Smooth muscle cell (in vitro differentiated cells): ENCODE data around the gene CIDEB. TPM values are rescaled to one million over a fixed set of nuclear protein-coding genes. Genes with fewer than 3 reads are reported as not detected.

ENCODE experiments used
- DNase-seq: peaks from one replicate; lab custom pipeline; 2025; ENCODE audit not compliant: unreplicated experiment; lab: John Stamatoyannopoulos, UW
- H2AFZ ChIP-seq: fragments of 200-600 bp; sonication (generic); 2 replicates; pipeline ENCODE4 v1.6.0; 2016; ENCODE audit warnings: antibody characterized with exemption, low read depth, mild to moderate bottlenecking
- H3F3A ChIP-seq: fragments of 200-600 bp; sonication (generic); 2 replicates; pipeline ENCODE4 v1.6.0; 2017; ENCODE audit warnings: antibody characterized with exemption, low read depth
- H3K27ac ChIP-seq: fragments of 200-600 bp; sonication (generic); 2 replicates; pipeline ENCODE4 v1.5.1; 2016; ENCODE audit warnings: low read depth, mild to moderate bottlenecking
- H3K27me3 ChIP-seq: fragments of 200-600 bp; sonication (generic); 2 replicates; pipeline ENCODE4 v1.6.1; 2016; ENCODE audit warnings: low read depth, mild to moderate bottlenecking
- H3K36me3 ChIP-seq: fragments of 200-600 bp; sonication (generic); 2 replicates; pipeline ENCODE4 v1.5.1; 2016; ENCODE audit warnings: low read depth
- H3K4me1 ChIP-seq: fragments of 200-600 bp; sonication (generic); 2 replicates; pipeline ENCODE4 v1.5.1; 2016; ENCODE audit warnings: low read depth
- H3K4me2 ChIP-seq: fragments of 200-600 bp; sonication (generic); 2 replicates; pipeline ENCODE4 v1.6.0; 2016; ENCODE audit warnings: mild to moderate bottlenecking
- H3K4me3 ChIP-seq: fragments of 200-600 bp; sonication (generic); 2 replicates; pipeline ENCODE4 v1.5.1; 2016; ENCODE audit warnings: mild to moderate bottlenecking
- H3K79me2 ChIP-seq: fragments of 200-600 bp; sonication (generic); 2 replicates; pipeline ENCODE4 v1.6.0; 2016; ENCODE audit warnings: low read depth, mild to moderate bottlenecking
- H3K9ac ChIP-seq: fragments of 200-600 bp; sonication (generic); 2 replicates; pipeline ENCODE4 v1.6.0; 2016; ENCODE audit warnings: low read depth
- H3K9me3 ChIP-seq: fragments of 200-600 bp; sonication (generic); replicated peaks from 2 replicates; pipeline ENCODE4 v1.5.1; 2016; ENCODE audit warnings: low read depth
- H4K20me1 ChIP-seq: fragments of 200-600 bp; sonication (generic); 2 replicates; pipeline ENCODE4 v1.6.0; 2016; ENCODE audit warnings: low read depth
- CTCF ChIP-seq: fragments of 200-600 bp; sonication (generic); IDR thresholded peaks from 2 replicates; pipeline ENCODE4 v1.5.1; 2017; ENCODE audit warnings: borderline replicate concordance, mild to moderate bottlenecking, antibody characterized with exemption; ENCODE audit not compliant: insufficient read depth, poor library complexity, severe bottlenecking
- WGBS: methylation state at CpG from one replicate; pipeline ENCODE4 v1.1.7; 2016; ENCODE audit warnings: low lambda C conversion rate; 5-methylcytosine and 5-hydroxymethylcytosine counted together
- polyA plus RNA-seq: library from polyadenylated mRNA; unstranded; fragments of >200 nt; fragmentation: Nextera tagmentation; extraction: Ambion mirVana; gene quantifications from 2 replicates; pipeline ENCODE4 v1.2.1, GENCODE V29; 2016
- total RNA-seq: library from RNA; depleted of rRNA; stranded (reverse); fragments of >200 nt; gene quantifications from 2 replicates; pipeline ENCODE4 v1.2.3, GENCODE V29; 2014

Gene CIDEB
- total and polyA plus RNA-seq, 2 experiments from 2014 or later: not detected

GRCh38 chr14:24291446-24292117 lies 16.2 kb downstream of the CIDEB start:
- 78% methylated on average over 3 of the region's 3 CpGs for WGBS
- no peak for TF ChIP-seq CTCF
- H3F3A ChIP-seq: no peaks in the 10 kb centered on the region

GRCh38 chr14:24290746-24291145 lies 17.0 kb downstream of the CIDEB start:
- H3K9ac ChIP-seq: no peak overlapping the region
- H3K27me3 ChIP-seq: no peaks in the 10 kb centered on the region
- H2AFZ ChIP-seq: no peak overlapping the region
- H4K20me1 ChIP-seq: no peaks in the 10 kb centered on the region
- 90% methylated on average over 9 of the region's 9 CpGs for WGBS
- H3K4me3 ChIP-seq: no peak overlapping the region
- no peaks in the 10 kb centered on the region for H3K4me1 ChIP-seq
- H3K9me3 ChIP-seq: no peaks in the 10 kb centered on the region
- H3K4me2 ChIP-seq: no peak overlapping the region
- H3F3A ChIP-seq: no peaks in the 10 kb centered on the region
- no peaks in the 10 kb centered on the region for H3K79me2 ChIP-seq
- no peak for TF ChIP-seq CTCF
- no peak overlapping the region for H3K27ac ChIP-seq
- no peak for DNase-seq
- H3K36me3 ChIP-seq: no peaks in the 10 kb centered on the region

More at GRCh38 chr14:24291446-24292117, 16.2 kb downstream of the CIDEB start:
- Histone ChIP-seq H3K27ac (no peak overlapping the region), H3K9ac (no peak overlapping the region), H3K4me2 (no peak overlapping the region), H3K36me3 (no peaks in the 10 kb centered on the region), H3K4me1 (peaks cover 1% of the 10 kb centered on the region), H3K79me2 (no peaks in the 10 kb centered on the region), H3K27me3 (no peaks in the 10 kb centered on the region), H4K20me1 (no peaks in the 10 kb centered on the region), H3K4me3 (no peak overlapping the region), H3K9me3 (no peaks in the 10 kb centered on the region), H2AFZ (no peak overlapping the region)
- DNase-seq: no peak

- Histone ChIP-seq H4K20me1 (no peaks in the 10 kb centered on the region), H3F3A (no peaks in the 10 kb centered on the region), H3K4me3 (no peak overlapping the region), H3K4me1 (no peaks in the 10 kb centered on the region), H3K79me2 (no peaks in the 10 kb centered on the region), H3K9ac (no peak overlapping the region), H3K9me3 (no peaks in the 10 kb centered on the region), H3K27me3 (no peaks in the 10 kb centered on the region), H3K27ac (no peak overlapping the region), H3K4me2 (no peak overlapping the region), H2AFZ (no peak overlapping the region), H3K36me3 (no peaks in the 10 kb centered on the region)
- WGBS: 95% methylated on average over 6 of the region's 6 CpGs
- TF ChIP-seq CTCF: no peak
- DNase-seq: no peak
These were observed 18.0 kb downstream of the CIDEB start for GRCh38 chr14:24289649-24290280.
